HepG2 (cell line): Measurements from ENCODE around the gene NCBP3. TPM values are rescaled to one million over a fixed set of nuclear protein-coding genes. Genes with fewer than 3 reads are reported as not detected.

Source experiments
- AKNA ChIP-seq: sonication (generic); formaldehyde crosslinking; IDR thresholded peaks from 2 replicates; pipeline ENCODE4 v1.4.0; 2020; ENCODE audit warnings: missing genetic modification reagents, borderline replicate concordance
- ATF2 ChIP-seq: sonication (generic); formaldehyde crosslinking; IDR thresholded peaks from 2 replicates; pipeline ENCODE4 v1.4.0; 2020; ENCODE audit warnings: missing genetic modification reagents
- CENPT ChIP-seq: sonication (generic); formaldehyde crosslinking; IDR thresholded peaks from 2 replicates; pipeline ENCODE4 v1.8.0; 2022; ENCODE audit warnings: low read depth, mild to moderate bottlenecking, moderate library complexity, missing genetic modification reagents
- DMAP1 ChIP-seq: IDR thresholded peaks from 2 replicates; pipeline ENCODE4 v1.6.1; 2016
- EP300 ChIP-seq, 3 experiments: sonication (generic) in 1 of 3; formaldehyde crosslinking in 1 of 3; IDR thresholded peaks; 2 replicates each; pipeline versions ENCODE4 v1.5.1 to v1.6.1; 2011 to 2020; ENCODE audit warnings: low read depth in 2 of 3, low read length in 2 of 3, borderline replicate concordance in 1 of 3, improper control_type of control experiment in 1 of 3, mild to moderate bottlenecking in 1 of 3, missing genetic modification reagents in 1 of 3, moderate library complexity in 1 of 3
- GATAD2A ChIP-seq: IDR thresholded peaks from 2 replicates; pipeline ENCODE4 v1.6.1; 2016
- GZF1 ChIP-seq: sonication (generic); formaldehyde crosslinking; IDR thresholded peaks from 2 replicates; pipeline ENCODE4 v1.5.1; 2020; ENCODE audit warnings: mild to moderate bottlenecking, missing genetic modification reagents
- MAZ ChIP-seq, 2 experiments: sonication (generic) in 1 of 2; formaldehyde crosslinking in 1 of 2; IDR thresholded peaks; 2 replicates each; pipeline versions ENCODE4 v1.5.0 to v1.6.1; 2012 to 2020; ENCODE audit warnings: low read depth in 2 of 2, mild to moderate bottlenecking in 2 of 2, borderline replicate concordance in 1 of 2, improper control_type of control experiment in 1 of 2, low read length in 1 of 2, missing genetic modification reagents in 1 of 2, moderate library complexity in 1 of 2
- NFKB2 ChIP-seq: sonication (generic); formaldehyde crosslinking; IDR thresholded peaks from 2 replicates; pipeline ENCODE4 v1.4.0; 2020; ENCODE audit warnings: missing genetic modification reagents, borderline replicate concordance
- NONO ChIP-seq, 2 experiments: fragments of 450-650 bp in 1 of 2; sonication (generic) in 1 of 2; formaldehyde crosslinking in 1 of 2; IDR thresholded peaks in 1 of 2; conservative IDR thresholded peaks in 1 of 2; 2 replicates each; pipeline versions ENCODE4 v1.6.1 to v1.8.0; 2017 to 2022; ENCODE audit warnings: mild to moderate bottlenecking in 1 of 2, missing genetic modification reagents in 1 of 2, moderate library complexity in 1 of 2
- POLR2A ChIP-seq, 2 experiments: IDR thresholded peaks; 2 replicates each; pipeline ENCODE4 v1.6.1; 2011; ENCODE audit warnings: low read depth in 2 of 2, low read length in 2 of 2, mild to moderate bottlenecking in 1 of 2, moderate library complexity in 1 of 2; ENCODE audit not compliant: insufficient read depth in 1 of 2
- REXO4 ChIP-seq: sonication (generic); formaldehyde crosslinking; IDR thresholded peaks from 2 replicates; pipeline ENCODE4 v1.8.0; 2022; ENCODE audit warnings: missing genetic modification reagents, mild to moderate bottlenecking, borderline replicate concordance
- TCF7 ChIP-seq: sonication (generic); IDR thresholded peaks from 2 replicates; pipeline ENCODE4 v1.6.1; 2016; ENCODE audit warnings: antibody characterized with exemption, low read depth
- ZFYVE20 ChIP-seq: sonication (generic); formaldehyde crosslinking; IDR thresholded peaks from 2 replicates; pipeline ENCODE4 v1.8.0; 2023; ENCODE audit warnings: low read depth, mild to moderate bottlenecking, moderate library complexity, missing genetic modification reagents, borderline replicate concordance
- ZGPAT ChIP-seq: IDR thresholded peaks from 2 replicates; pipeline ENCODE4 v1.6.1; 2016; ENCODE audit warnings: mild to moderate bottlenecking
- ZNF580 ChIP-seq: IDR thresholded peaks from 2 replicates; pipeline ENCODE4 v1.6.1; 2016; ENCODE audit warnings: low read depth, borderline replicate concordance
- ZNF768 ChIP-seq: sonication (generic); formaldehyde crosslinking; IDR thresholded peaks from 2 replicates; pipeline ENCODE4 v1.4.0; 2020; ENCODE audit warnings: missing genetic modification reagents
- ZNF775 ChIP-seq: sonication (generic); formaldehyde crosslinking; IDR thresholded peaks from 2 replicates; pipeline ENCODE4 v1.4.0; 2020; ENCODE audit warnings: missing genetic modification reagents, mild to moderate bottlenecking, moderate library complexity, borderline replicate concordance
- polyA plus RNA-seq, 8 experiments: library from polyadenylated mRNA; depleted of rRNA in 3 of 8; stranded (reverse) in 7 of 8; unstranded in 1 of 8; fragments of >200 nt; fragmentation: Illumina TruSeq in 4 of 8; extraction: Trizol in 4 of 8; gene quantifications; 2 replicates each; pipeline versions ENCODE4 v1.2.1 to v1.2.3, GENCODE V29; 2011 to 2016; ENCODE audit warnings: low read depth in 4 of 8, missing spikeins in 1 of 8, mixed read lengths in 1 of 8; ENCODE audit not compliant: insufficient read depth in 1 of 8
- total RNA-seq, 5 experiments: library from RNA; depleted of rRNA; stranded (reverse); fragments of >200 nt; fragmentation: Illumina TruSeq; extraction: Trizol; gene quantifications; 2 replicates each; pipeline ENCODE4 v1.2.3, GENCODE V29; 2016; ENCODE audit warnings: low read depth in 1 of 5

NCBP3 gene
- total and polyA plus RNA-seq, 2 of the 13 experiments (the other 11 are each of a cell fraction or from before 2014, with no cell fraction given) = 19.5 to 24.8 TPM

- 0 out of 2 replicates have a peak, but pooled peaks have one; percentile 52 for TF ChIP-seq REXO4
- TF ChIP-seq ZFYVE20 (CRISPR knock-in tag) = no peak
- peak; percentile 15; the same call in 1 of the 2 replicates for TF ChIP-seq MAZ (IDR thresholded peaks at IDR 0.05; ENCODE audit: borderline replicate concordance, low read depth, low read length)
- no peak; the same call in 1 of the 2 replicates for TF ChIP-seq MAZ (CRISPR knock-in tag; IDR thresholded peaks at IDR 0.05; ENCODE audit: low read depth)
- TF ChIP-seq ZGPAT (CRISPR knock-in tag) = peak; percentile 68
- TF ChIP-seq GATAD2A (CRISPR knock-in tag) = peak; percentile 86
- no peak for TF ChIP-seq NONO (IDR thresholded peaks at IDR 0.05)
- peak; percentile 57 for TF ChIP-seq NONO (CRISPR knock-in tag; conservative IDR thresholded peaks at IDR 0.05)
- peak; percentile 51 to 67; a peak in 3 of 4 replicates for TF ChIP-seq POLR2A (IDR thresholded peaks at IDR 0.05; ENCODE audit: insufficient read depth in 1 of 2, low read depth in 2 of 2, low read length in 2 of 2)
- no peak for TF ChIP-seq AKNA (CRISPR knock-in tag)
- TF ChIP-seq TCF7 = peak; percentile 47
- TF ChIP-seq ZNF580 (CRISPR knock-in tag) = 0 out of 2 replicates have a peak, but pooled peaks have one; percentile 15
- TF ChIP-seq ATF2 (CRISPR knock-in tag) = no peak
- no peak for TF ChIP-seq CENPT (CRISPR knock-in tag)
- TF ChIP-seq GZF1 (CRISPR knock-in tag) = peak; percentile 35; the same call in 1 of the 2 replicates
- TF ChIP-seq ZNF768 (CRISPR knock-in tag) = peak; percentile 6; the same call in 1 of the 2 replicates
- TF ChIP-seq ZNF775 (CRISPR knock-in tag) = no peak
- peak; percentile 54; the same call in 1 of the 2 replicates for TF ChIP-seq DMAP1 (CRISPR knock-in tag)
- TF ChIP-seq EP300 (IDR thresholded peaks at IDR 0.05; ENCODE audit: low read depth in 2 of 2, low read length in 2 of 2) = peak in 1 of 2 experiments; percentile 54; a peak in 2 of 4 replicates
- TF ChIP-seq EP300 (CRISPR knock-in tag; IDR thresholded peaks at IDR 0.05; ENCODE audit: borderline replicate concordance) = no peak; the same call in 1 of the 2 replicates
- 0 out of 2 replicates have a peak, but pooled peaks have one; percentile 64 for TF ChIP-seq NFKB2 (CRISPR knock-in tag)
These were observed 51.3 kb downstream of the NCBP3 start (continued) for GRCh38 chr17:3794557-3795389.
